ENCODE results near the gene DAZAP1. TPM values are rescaled to one million over a fixed set of nuclear protein-coding genes. Genes with fewer than 3 reads are reported as not detected.

Gene DAZAP1
- total and polyA plus RNA-seq, 7 donors: 59.9 to 122 (median 90.9) TPM

DNA sequence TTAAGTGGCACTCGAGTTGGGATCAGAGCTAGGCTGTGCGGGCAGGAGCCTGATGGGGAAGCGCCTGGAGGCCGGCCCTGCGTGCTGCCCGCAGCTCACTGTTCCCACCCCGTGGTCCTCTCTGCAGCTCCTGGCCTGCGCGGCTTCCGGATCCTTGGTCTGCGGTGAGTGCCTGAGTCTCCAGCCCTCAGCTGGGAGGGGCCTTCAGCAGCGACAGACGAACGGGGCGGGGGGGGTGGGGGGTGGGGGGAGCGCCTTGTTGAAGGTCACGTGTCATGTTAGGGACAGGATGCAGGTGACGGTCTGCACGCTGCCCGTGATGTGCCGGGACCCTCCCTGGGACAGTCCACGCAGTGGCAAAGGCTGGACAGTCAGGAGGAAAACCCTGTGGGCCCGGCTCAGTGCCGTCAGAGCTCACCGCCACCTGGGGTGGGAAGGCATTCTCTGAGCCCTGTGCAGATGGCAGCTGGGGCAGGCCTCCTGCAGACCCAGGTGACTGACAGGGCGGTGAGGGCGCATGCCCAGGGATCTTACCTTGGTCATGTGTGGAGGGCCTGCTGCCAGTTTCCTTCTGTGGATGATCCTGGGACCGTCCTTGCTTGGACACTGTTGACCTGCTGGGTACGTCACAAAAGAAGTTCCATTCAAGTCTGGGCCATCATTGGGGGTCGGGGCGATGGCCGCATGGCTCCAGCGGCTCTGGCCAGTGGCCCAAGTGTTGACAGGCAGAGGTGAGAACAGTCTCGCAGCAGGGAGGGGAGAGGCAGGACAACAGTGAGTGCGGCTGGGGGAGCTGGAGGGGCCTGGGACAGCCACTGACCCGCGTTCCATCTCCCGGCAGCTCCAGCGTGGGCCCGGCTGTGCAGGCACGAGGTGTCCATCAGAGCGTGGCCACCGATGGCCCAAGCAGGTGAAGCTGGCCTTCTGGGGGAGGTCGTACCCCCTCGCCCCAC is 19.4 kb upstream of the DAZAP1 start:
- peak overlapping the region; percentile 30 for H3K27ac ChIP-seq
- intact Hi-C loops (cut with DNase I): no loop called here
- WGBS, 3 donors: 59 to 76% (median 68%) methylated on average over 44 to 45 of the region's 45 CpGs
- no peaks in the 10 kb centered on the region for H3K27me3 ChIP-seq (ENCODE audit: insufficient read depth in 3 of 3, low read length in 2 of 3)
- peaks cover 5 to 63% of the 10 kb centered on the region in 2 donors for H3K36me3 ChIP-seq (ENCODE audit: insufficient read depth in 1 of 2, low read depth in 1 of 2)
- H3K9me3 ChIP-seq: no peaks in the 10 kb centered on the region
- H3K4me3 ChIP-seq: no peak overlapping the region
- ATAC-seq (peak in 1 of 4 donors; percentile 16), DNase-seq (no peak)
- TF ChIP-seq, protein P1, sequence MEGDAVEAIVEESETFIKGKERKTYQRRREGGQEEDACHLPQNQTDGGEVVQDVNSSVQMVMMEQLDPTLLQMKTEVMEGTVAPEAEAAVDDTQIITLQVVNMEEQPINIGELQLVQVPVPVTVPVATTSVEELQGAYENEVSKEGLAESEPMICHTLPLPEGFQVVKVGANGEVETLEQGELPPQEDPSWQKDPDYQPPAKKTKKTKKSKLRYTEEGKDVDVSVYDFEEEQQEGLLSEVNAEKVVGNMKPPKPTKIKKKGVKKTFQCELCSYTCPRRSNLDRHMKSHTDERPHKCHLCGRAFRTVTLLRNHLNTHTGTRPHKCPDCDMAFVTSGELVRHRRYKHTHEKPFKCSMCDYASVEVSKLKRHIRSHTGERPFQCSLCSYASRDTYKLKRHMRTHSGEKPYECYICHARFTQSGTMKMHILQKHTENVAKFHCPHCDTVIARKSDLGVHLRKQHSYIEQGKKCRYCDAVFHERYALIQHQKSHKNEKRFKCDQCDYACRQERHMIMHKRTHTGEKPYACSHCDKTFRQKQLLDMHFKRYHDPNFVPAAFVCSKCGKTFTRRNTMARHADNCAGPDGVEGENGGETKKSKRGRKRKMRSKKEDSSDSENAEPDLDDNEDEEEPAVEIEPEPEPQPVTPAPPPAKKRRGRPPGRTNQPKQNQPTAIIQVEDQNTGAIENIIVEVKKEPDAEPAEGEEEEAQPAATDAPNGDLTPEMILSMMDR (IDR thresholded peaks at IDR 0.05): no peak
- H3K4me1 ChIP-seq: peaks cover 40% of the 10 kb centered on the region

DNA sequence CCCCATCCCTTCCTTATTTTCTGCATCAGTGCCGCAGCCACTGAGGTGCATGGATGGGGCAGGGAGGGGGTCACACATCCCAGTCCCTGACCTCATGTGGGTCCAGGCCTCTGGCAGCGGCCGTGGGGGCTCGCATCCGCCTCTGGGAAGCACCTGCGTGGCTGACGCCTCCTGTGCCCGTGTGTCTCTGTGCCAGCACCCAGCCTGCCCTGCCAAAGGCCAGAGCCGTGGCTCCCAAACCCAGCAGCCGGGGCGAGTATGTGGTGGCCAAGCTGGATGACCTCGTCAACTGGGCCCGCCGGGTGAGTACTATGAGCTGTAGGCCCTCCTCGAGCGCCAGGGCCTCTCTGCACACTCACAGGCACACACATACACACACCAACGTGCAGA is 18.8 kb upstream of the DAZAP1 start:
- Histone ChIP-seq H3K4me1 (peaks cover 40% of the 10 kb centered on the region), H3K27me3 (ENCODE audit: insufficient read depth in 3 of 3, low read length in 2 of 3) (no peaks in the 10 kb centered on the region), H3K4me3 (no peak overlapping the region), H3K36me3 (ENCODE audit: insufficient read depth in 1 of 2, low read depth in 1 of 2) (peaks cover 5 to 70% of the 10 kb centered on the region in 2 donors), H3K9me3 (no peaks in the 10 kb centered on the region), H3K27ac (peak overlapping the region; percentile 30)
- ATAC-seq (no peak), DNase-seq (no peak)
- TF ChIP-seq, protein P1 (IDR thresholded peaks at IDR 0.05): no peak
- WGBS, 3 donors: 38 to 64% (median 43%) methylated on average over 16 to 17 of the region's 17 CpGs
- intact Hi-C loops (cut with DNase I): no loop called here

DNA sequence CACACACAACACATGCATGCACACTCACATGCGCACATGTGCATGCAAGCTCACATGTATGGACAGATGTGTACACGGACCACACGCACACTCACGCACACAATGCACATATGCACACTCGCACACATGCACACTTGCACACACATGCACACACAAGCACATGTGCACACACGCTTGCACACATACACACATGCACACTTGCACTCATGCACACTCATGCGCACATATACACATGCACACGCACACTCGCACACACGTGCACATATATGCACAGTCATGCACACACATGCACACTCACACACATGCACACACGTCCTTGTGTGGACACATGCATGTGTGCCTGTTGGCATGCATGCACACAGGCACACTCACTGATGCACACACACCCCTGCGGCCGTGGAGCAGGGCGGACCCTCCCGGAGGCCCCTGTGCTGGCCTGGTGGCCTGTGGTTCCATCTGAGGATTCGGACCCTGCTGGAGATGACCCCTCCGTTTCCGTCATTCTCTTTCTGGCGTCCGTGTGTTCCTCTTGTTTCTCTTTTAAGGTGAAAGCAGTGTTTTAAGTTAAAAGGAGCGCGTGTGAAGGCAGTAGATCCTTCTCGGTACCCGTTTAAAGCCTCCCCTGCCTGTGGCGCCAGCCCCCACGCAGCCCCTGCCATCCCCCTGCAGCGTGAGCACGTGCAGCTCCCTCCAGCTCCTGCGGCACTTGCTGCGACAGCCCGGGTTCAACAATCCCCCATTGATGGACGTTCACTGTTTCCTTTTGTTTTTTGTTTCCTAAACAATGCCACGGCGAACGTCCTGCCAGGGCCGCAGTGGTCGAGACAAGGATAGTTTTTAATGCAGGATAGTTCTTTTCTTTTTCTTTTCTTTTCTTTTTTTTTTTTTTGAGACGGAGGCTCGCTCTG is 18.1 kb upstream of the DAZAP1 start:
- H3K4me1 ChIP-seq: peaks cover 40% of the 10 kb centered on the region
- DNase-seq: no peak
- no peak overlapping the region for H3K4me3 ChIP-seq
- H3K9me3 ChIP-seq: no peaks in the 10 kb centered on the region
- no peaks in the 10 kb centered on the region for H3K27me3 ChIP-seq (ENCODE audit: insufficient read depth in 3 of 3, low read length in 2 of 3)
- no peak overlapping the region for H3K27ac ChIP-seq
- intact Hi-C loops (cut with DNase I): no loop called here
- TF ChIP-seq, protein P1 (IDR thresholded peaks at IDR 0.05): no peak
- WGBS, 3 donors: 88 to 91% (median 88%) methylated on average over 39 of the region's 39 CpGs
- ATAC-seq: no peak
- peaks cover 5 to 77% of the 10 kb centered on the region in 2 donors for H3K36me3 ChIP-seq (ENCODE audit: insufficient read depth in 1 of 2, low read depth in 1 of 2)

DNA sequence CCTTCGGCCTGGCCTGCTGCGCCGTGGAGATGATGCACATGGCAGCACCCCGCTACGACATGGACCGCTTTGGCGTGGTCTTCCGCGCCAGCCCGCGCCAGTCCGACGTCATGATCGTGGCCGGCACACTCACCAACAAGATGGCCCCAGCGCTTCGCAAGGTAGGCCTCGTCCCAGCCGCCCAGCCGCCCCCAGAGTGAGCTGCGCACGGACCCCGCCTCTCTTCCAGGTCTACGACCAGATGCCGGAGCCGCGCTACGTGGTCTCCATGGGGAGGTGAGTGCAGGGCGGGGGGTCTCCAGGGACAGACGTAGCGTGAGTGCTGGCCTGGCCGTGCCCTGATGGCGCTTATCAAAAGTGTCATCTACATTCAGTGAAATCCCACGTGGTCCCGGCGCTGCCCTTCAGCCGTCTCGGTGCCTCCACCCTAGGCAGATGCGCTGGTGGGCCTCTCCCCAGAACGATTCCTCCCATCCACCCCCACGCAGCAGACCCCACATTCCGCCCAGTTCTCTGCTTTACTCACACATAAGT is 16.4 kb upstream of the DAZAP1 start:
- peaks cover 5 to 77% of the 10 kb centered on the region in 2 donors for H3K36me3 ChIP-seq (ENCODE audit: insufficient read depth in 1 of 2, low read depth in 1 of 2)
- H3K4me1 ChIP-seq: peaks cover 36% of the 10 kb centered on the region
- no peak for DNase-seq
- H3K9me3 ChIP-seq: no peaks in the 10 kb centered on the region
- H3K27me3 ChIP-seq (ENCODE audit: insufficient read depth in 3 of 3, low read length in 2 of 3): no peaks in the 10 kb centered on the region
- H3K4me3 ChIP-seq: no peak overlapping the region
- ATAC-seq: no peak
- no peak overlapping the region for H3K27ac ChIP-seq
- intact Hi-C loops (cut with DNase I): no loop called here
- 89 to 91% (median 90%) methylated on average over 42 of the region's 42 CpGs for WGBS, 3 donors
- TF ChIP-seq, protein P1 (IDR thresholded peaks at IDR 0.05): no peak
